Measurements from ENCODE around the gene PPARD. TPM values are rescaled to one million over a fixed set of nuclear protein-coding genes. Genes with fewer than 3 reads are reported as not detected.

Gene PPARD
- total RNA-seq, 1 donor from 2014 or later, result 27.0 TPM

- TF ChIP-seq CTCF (IDR thresholded peaks at IDR 0.05), result no peak
- H3K4me3 Mint-ChIP-seq (ENCODE audit: unreplicated experiment), result no peak overlapping the region
These were observed 32.6 kb upstream of the PPARD start for GRCh38 chr6:35309611-35310264.

GRCh38 chr6:35310265-35310831 lies 32.0 kb upstream of the PPARD start:
- no peak for TF ChIP-seq CTCF (IDR thresholded peaks at IDR 0.05)
- Mint-ChIP-seq H3K4me1 (ENCODE audit: low read depth) (no peaks in the 10 kb centered on the region), H3K27me3 (ENCODE audit: low read depth) (peaks cover 2% of the 10 kb centered on the region), H3K27ac (ENCODE audit: unreplicated experiment) (no peak overlapping the region), H3K9me3 (ENCODE audit: low read depth) (no peaks in the 10 kb centered on the region), H3K4me3 (ENCODE audit: unreplicated experiment) (no peak overlapping the region), H3K36me3 (ENCODE audit: low read depth) (no peaks in the 10 kb centered on the region)
- no peak for DNase-seq (ENCODE audit: low spot score)

More at GRCh38 chr6:35309611-35310264, 32.6 kb upstream of the PPARD start:
- Mint-ChIP-seq H3K27me3 (ENCODE audit: low read depth) (peaks cover 2% of the 10 kb centered on the region), H3K9me3 (ENCODE audit: low read depth) (no peaks in the 10 kb centered on the region), H3K4me1 (ENCODE audit: low read depth) (no peaks in the 10 kb centered on the region), H3K27ac (ENCODE audit: unreplicated experiment) (no peak overlapping the region), H3K36me3 (ENCODE audit: low read depth) (no peaks in the 10 kb centered on the region)
- DNase-seq (ENCODE audit: low spot score), result no peak

- no peaks in the 10 kb centered on the region for H3K4me1 Mint-ChIP-seq (ENCODE audit: low read depth)
- no peak for TF ChIP-seq CTCF (IDR thresholded peaks at IDR 0.05)
- peaks cover 2% of the 10 kb centered on the region for H3K27me3 Mint-ChIP-seq (ENCODE audit: low read depth)
- peaks cover 2% of the 10 kb centered on the region for H3K36me3 Mint-ChIP-seq (ENCODE audit: low read depth)
- no peak overlapping the region for H3K27ac Mint-ChIP-seq (ENCODE audit: unreplicated experiment)
- peaks cover under 1% of the 10 kb centered on the region for H3K9me3 Mint-ChIP-seq (ENCODE audit: low read depth)
- no peak overlapping the region for H3K4me3 Mint-ChIP-seq (ENCODE audit: unreplicated experiment)
- DNase-seq (ENCODE audit: low spot score), result no peak
These were observed 30.8 kb upstream of the PPARD start for GRCh38 chr6:35311390-35312075.

- Mint-ChIP-seq H3K4me3 (ENCODE audit: unreplicated experiment) (no peak overlapping the region), H3K9me3 (ENCODE audit: low read depth) (peaks cover 3% of the 10 kb centered on the region), H3K36me3 (ENCODE audit: low read depth) (peaks cover 2% of the 10 kb centered on the region), H3K4me1 (ENCODE audit: low read depth) (no peaks in the 10 kb centered on the region), H3K27ac (ENCODE audit: unreplicated experiment) (no peak overlapping the region), H3K27me3 (ENCODE audit: low read depth) (peaks cover 2% of the 10 kb centered on the region)
- no peak for DNase-seq (ENCODE audit: low spot score)
- no peak for TF ChIP-seq CTCF (IDR thresholded peaks at IDR 0.05)
These were observed 30.1 kb upstream of the PPARD start for GRCh38 chr6:35312076-35312800.

- Mint-ChIP-seq H3K27me3 (ENCODE audit: low read depth) (peaks cover 2% of the 10 kb centered on the region), H3K27ac (ENCODE audit: unreplicated experiment) (no peak overlapping the region), H3K9me3 (ENCODE audit: low read depth) (peaks cover 3% of the 10 kb centered on the region), H3K4me1 (ENCODE audit: low read depth) (peaks cover 5% of the 10 kb centered on the region), H3K36me3 (ENCODE audit: low read depth) (peaks cover 2% of the 10 kb centered on the region), H3K4me3 (ENCODE audit: unreplicated experiment) (no peak overlapping the region)
- TF ChIP-seq CTCF (IDR thresholded peaks at IDR 0.05), result no peak
- DNase-seq (ENCODE audit: low spot score), result no peak
These were observed 29.6 kb upstream of the PPARD start for GRCh38 chr6:35312807-35313206.

Data from chondrocyte (in vitro differentiated cells).